ENCODE data around the gene DHCR24.

GRCh38 chr1:54835970-54836369 is 51.0 kb downstream of the DHCR24 start:
- TF ChIP-seq, protein P1, sequence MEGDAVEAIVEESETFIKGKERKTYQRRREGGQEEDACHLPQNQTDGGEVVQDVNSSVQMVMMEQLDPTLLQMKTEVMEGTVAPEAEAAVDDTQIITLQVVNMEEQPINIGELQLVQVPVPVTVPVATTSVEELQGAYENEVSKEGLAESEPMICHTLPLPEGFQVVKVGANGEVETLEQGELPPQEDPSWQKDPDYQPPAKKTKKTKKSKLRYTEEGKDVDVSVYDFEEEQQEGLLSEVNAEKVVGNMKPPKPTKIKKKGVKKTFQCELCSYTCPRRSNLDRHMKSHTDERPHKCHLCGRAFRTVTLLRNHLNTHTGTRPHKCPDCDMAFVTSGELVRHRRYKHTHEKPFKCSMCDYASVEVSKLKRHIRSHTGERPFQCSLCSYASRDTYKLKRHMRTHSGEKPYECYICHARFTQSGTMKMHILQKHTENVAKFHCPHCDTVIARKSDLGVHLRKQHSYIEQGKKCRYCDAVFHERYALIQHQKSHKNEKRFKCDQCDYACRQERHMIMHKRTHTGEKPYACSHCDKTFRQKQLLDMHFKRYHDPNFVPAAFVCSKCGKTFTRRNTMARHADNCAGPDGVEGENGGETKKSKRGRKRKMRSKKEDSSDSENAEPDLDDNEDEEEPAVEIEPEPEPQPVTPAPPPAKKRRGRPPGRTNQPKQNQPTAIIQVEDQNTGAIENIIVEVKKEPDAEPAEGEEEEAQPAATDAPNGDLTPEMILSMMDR (conservative IDR thresholded peaks at IDR 0.05; ENCODE audit: low read length): no peak
- TF ChIP-seq EZH2phosphoT487 (IDR thresholded peaks at IDR 0.05; ENCODE audit: borderline replicate concordance): no peak

Measured in Loucy (cell line).